PC-9 (cell line): ENCODE data around the gene RNF4.

ENCODE experiments used
- CTCF ChIP-seq: fragments of 200-600 bp; sonication (generic); conservative IDR thresholded peaks from 2 replicates; pipeline ENCODE4 v1.6.1; 2017; ENCODE audit warnings: mixed run types, antibody characterized with exemption, mild to moderate bottlenecking, moderate library complexity
- EZH2 ChIP-seq: fragments of 200-600 bp; sonication (generic); IDR thresholded peaks from 2 replicates; pipeline ENCODE4 v1.8.0; 2017; ENCODE audit warnings: antibody characterized with exemption, low read depth

GRCh38 chr4:2482693-2483092 is 13.8 kb downstream of the RNF4 start:
- TF ChIP-seq CTCF (no peak), EZH2 (no peak)
